CD4-positive, alpha-beta memory T cell (primary cell): ENCODE results near the gene LPAR3. TPM values are rescaled to one million over a fixed set of nuclear protein-coding genes. Genes with fewer than 3 reads are reported as not detected.

Experiments
- CTCF ChIA-PET: fragments of 350-600 bp; sonication (Branson Sonifier 250); formaldehyde crosslinking; loops from one replicate; lab custom pipeline; 2021; ENCODE audit warnings: inconsistent platforms; ENCODE audit not compliant: partially characterized antibody; lab: Charles Lee
- POLR2A ChIA-PET: fragments of 350-600 bp; sonication (Branson Sonifier 250); formaldehyde crosslinking; loops from one replicate; lab custom pipeline; 2021; ENCODE audit not compliant: partially characterized antibody; lab: Charles Lee
- DNase-seq, 5 donors: peaks; one replicate each; pipeline versions ENCODE4 v3.0.0 to v3.0.0-alpha.2; 2020 to 2022; ENCODE audit warnings: mixed read lengths in 1 of 5
- H3K27ac ChIP-seq: one replicate; pipeline ENCODE4 v1.7.0; 2013; ENCODE audit warnings: low read depth, low read length
- H3K27me3 ChIP-seq: 2 replicates; pipeline ENCODE4 v1.7.0; 2013; ENCODE audit warnings: mild to moderate bottlenecking, low read length, moderate library complexity; ENCODE audit not compliant: insufficient read depth
- H3K36me3 ChIP-seq: 2 replicates; pipeline ENCODE4 v1.7.0; 2013; ENCODE audit warnings: mild to moderate bottlenecking, low read length, moderate library complexity; ENCODE audit not compliant: insufficient read depth
- H3K4me1 ChIP-seq: 2 replicates; pipeline ENCODE4 v1.7.0; 2013; ENCODE audit warnings: mild to moderate bottlenecking, low read length, moderate library complexity; ENCODE audit not compliant: insufficient read depth
- H3K4me3 ChIP-seq, 2 donors: one replicate each; pipeline ENCODE4 v1.7.0; 2013; ENCODE audit warnings: low read length in 2 of 2, mild to moderate bottlenecking in 1 of 2
- H3K9me3 ChIP-seq, 2 donors: one replicate each; pipeline ENCODE4 v1.7.0; 2013; ENCODE audit warnings: low read length in 2 of 2, control low read depth in 1 of 2; ENCODE audit not compliant: control insufficient read depth in 1 of 2
- H3K27ac Mint-ChIP-seq, 7 donors: one replicate each; pipeline ENCODE4 v1.8.0; 2020 to 2021; ENCODE audit warnings: mixed read lengths in 7 of 7, mild to moderate bottlenecking in 6 of 7, inconsistent platforms in 3 of 7, moderate library complexity in 3 of 7
- H3K27me3 Mint-ChIP-seq, 2 donors: one replicate each; pipeline ENCODE4 v1.8.0; 2020 to 2021; ENCODE audit warnings: mixed read lengths in 2 of 2
- H3K36me3 Mint-ChIP-seq, 2 donors: one replicate each; pipeline ENCODE4 v1.8.0; 2020 to 2021; ENCODE audit warnings: mixed read lengths in 2 of 2, inconsistent platforms in 1 of 2, mild to moderate bottlenecking in 1 of 2
- H3K4me1 Mint-ChIP-seq, 4 donors: one replicate each; pipeline ENCODE4 v1.8.0; 2020 to 2021; ENCODE audit warnings: mixed read lengths in 4 of 4, mild to moderate bottlenecking in 1 of 4
- H3K4me3 Mint-ChIP-seq, 8 donors: one replicate each; pipeline ENCODE4 v1.8.0; 2020 to 2021; ENCODE audit warnings: mixed read lengths in 8 of 8, mild to moderate bottlenecking in 7 of 8, moderate library complexity in 6 of 8, inconsistent platforms in 3 of 8
- H3K9me3 Mint-ChIP-seq, 8 donors: one replicate each; pipeline ENCODE4 v1.8.0; 2020 to 2021; ENCODE audit warnings: mixed read lengths in 8 of 8, mild to moderate bottlenecking in 5 of 8, inconsistent platforms in 3 of 8, moderate library complexity in 1 of 8
- intact Hi-C: fragments of 100-400 bp; cut with micrococcal nuclease; formaldehyde crosslinking; loops from one replicate; pipeline ENCODE4 v1.15.1; 2023
- polyA plus RNA-seq, 2 donors: library from polyadenylated mRNA; unstranded; fragments of 300-500 nt; fragmentation: Illumina TruSeq; gene quantifications; one replicate each; pipeline ENCODE4 v1.2.3, GENCODE V29; 2021
- total RNA-seq, 2 experiments: library from RNA; stranded (reverse); gene quantifications; one replicate each; pipeline ENCODE4 v1.2.3, GENCODE V29; 2021

The LPAR3 gene
- total and polyA plus RNA-seq, 4 experiments from 2014 or later, result 2.4 to 4.1 (median 3.1) TPM

GRCh38 chr1:84851839-84852238 is 41.2 kb downstream of the LPAR3 start:
- intact Hi-C loops, result loop anchor here (5.0 kb wide), 1 partner anchor 1545 kb away; the partner anchor contains the start of gene ODF2L

GRCh38 chr1:84849357-84849975 is 43.5 kb downstream of the LPAR3 start:
- Mint-ChIP-seq H3K27ac (peak overlapping the region in 4 of 7 donors; percentile 4 to 91 (median 34)), H3K4me1 (peaks cover 23 to 32% (median 29%) of the 10 kb centered on the region in 4 donors), H3K36me3 (no peaks in the 10 kb centered on the region), H3K9me3 (peaks cover 0 to 5% (median 0%) of the 10 kb centered on the region in 8 donors), H3K4me3 (no peak overlapping the region), H3K27me3 (no peaks in the 10 kb centered on the region)
- ChIA-PET CTCF (interaction anchor here (0.7 to 1.3 kb wide), 2 partner anchors 16 to 67 kb away, joined by 3 read pairs; no protein-coding TSS in a partner anchor), POLR2A (no interaction called here)
- intact Hi-C loops, result no loop called here
- H3K4me1 ChIP-seq, result peaks cover 23% of the 10 kb centered on the region
- no peak for DNase-seq
- H3K36me3 ChIP-seq, result no peaks in the 10 kb centered on the region
- H3K27me3 ChIP-seq, result no peaks in the 10 kb centered on the region
- H3K4me3 ChIP-seq, result no peak overlapping the region
- no peaks in the 10 kb centered on the region for H3K9me3 ChIP-seq
- no peak overlapping the region for H3K27ac ChIP-seq

More at GRCh38 chr1:84851839-84852238, 41.2 kb downstream of the LPAR3 start:
- Histone ChIP-seq H3K27ac (no peak overlapping the region), H3K27me3 (no peaks in the 10 kb centered on the region), H3K4me1 (peaks cover 29% of the 10 kb centered on the region), H3K36me3 (no peaks in the 10 kb centered on the region), H3K4me3 (no peak overlapping the region), H3K9me3 (no peaks in the 10 kb centered on the region)
- Mint-ChIP-seq H3K36me3 (no peaks in the 10 kb centered on the region), H3K27ac (peak overlapping the region in 4 of 7 donors; percentile 33 to 59 (median 38)), H3K4me1 (peaks cover 32 to 48% (median 41%) of the 10 kb centered on the region in 4 donors), H3K9me3 (peaks cover 0 to 5% (median 0%) of the 10 kb centered on the region in 8 donors), H3K27me3 (no peaks in the 10 kb centered on the region), H3K4me3 (peak overlapping the region in 1 of 8 donors; percentile 27)
- DNase-seq, result no peak
- ChIA-PET CTCF (interaction anchor here (1.5 kb wide), 1 partner anchor 70 kb away, joined by 6 read pairs; no protein-coding TSS in a partner anchor), POLR2A (no interaction called here)

GRCh38 chr1:84847253-84848250 is 45.5 kb downstream of the LPAR3 start:
- Mint-ChIP-seq H3K36me3 (no peaks in the 10 kb centered on the region), H3K9me3 (peaks cover 0 to 2% (median 0%) of the 10 kb centered on the region in 8 donors), H3K4me1 (peaks cover 10 to 17% (median 16%) of the 10 kb centered on the region in 4 donors), H3K27ac (peak overlapping the region in 5 of 7 donors; percentile 69 to 85 (median 78)), H3K27me3 (no peaks in the 10 kb centered on the region), H3K4me3 (peak overlapping the region in 6 of 8 donors; percentile 17 to 46 (median 26))
- peak in 4 of 5 donors; percentile 10 to 53 (median 32) for DNase-seq
- ChIA-PET CTCF (interaction anchor here (1.3 to 2.2 kb wide), 2 partner anchors 18 to 65 kb away, joined by 3 to 6 read pairs; no protein-coding TSS in a partner anchor), POLR2A (no interaction called here)
- no peaks in the 10 kb centered on the region for H3K9me3 ChIP-seq
- no peak overlapping the region for H3K27ac ChIP-seq
- intact Hi-C loops, result no loop called here
- H3K27me3 ChIP-seq, result no peaks in the 10 kb centered on the region
- peaks cover 12% of the 10 kb centered on the region for H3K4me1 ChIP-seq
- no peak overlapping the region for H3K4me3 ChIP-seq
- H3K36me3 ChIP-seq, result no peaks in the 10 kb centered on the region

- no peaks in the 10 kb centered on the region for H3K9me3 ChIP-seq
- no peaks in the 10 kb centered on the region for H3K36me3 ChIP-seq
- Mint-ChIP-seq H3K4me1 (peaks cover 9 to 16% (median 14%) of the 10 kb centered on the region in 4 donors), H3K27me3 (no peaks in the 10 kb centered on the region), H3K27ac (peak overlapping the region in 1 of 7 donors; percentile 29), H3K4me3 (no peak overlapping the region), H3K9me3 (peaks cover 0 to 2% (median 0%) of the 10 kb centered on the region in 8 donors), H3K36me3 (no peaks in the 10 kb centered on the region)
- H3K4me3 ChIP-seq, result no peak overlapping the region
- intact Hi-C loops, result no loop called here
- POLR2A ChIA-PET, result no interaction called here
- no peak for DNase-seq
- H3K4me1 ChIP-seq, result peaks cover 12% of the 10 kb centered on the region
- no peaks in the 10 kb centered on the region for H3K27me3 ChIP-seq
- no peak overlapping the region for H3K27ac ChIP-seq
- CTCF ChIA-PET, result interaction anchor here (2.2 kb wide), 1 partner anchor 64 kb away, joined by 6 read pairs; no protein-coding TSS in a partner anchor
Measured at GRCh38 chr1:84846387-84846786, 46.6 kb downstream of the LPAR3 start.

- no peak overlapping the region for H3K27ac ChIP-seq
- ChIA-PET POLR2A (no interaction called here), CTCF (interaction anchor here (1.7 kb wide), 1 partner anchor 90 kb away, joined by 4 read pairs; no protein-coding TSS in a partner anchor)
- Mint-ChIP-seq H3K36me3 (no peaks in the 10 kb centered on the region), H3K27ac (no peak overlapping the region), H3K4me3 (no peak overlapping the region), H3K4me1 (peaks cover 9 to 16% (median 14%) of the 10 kb centered on the region in 4 donors), H3K27me3 (no peaks in the 10 kb centered on the region), H3K9me3 (peaks cover 0 to 2% (median 0%) of the 10 kb centered on the region in 8 donors)
- no peak for DNase-seq
- H3K4me3 ChIP-seq, result no peak overlapping the region
- no peaks in the 10 kb centered on the region for H3K9me3 ChIP-seq
- no peaks in the 10 kb centered on the region for H3K27me3 ChIP-seq
- intact Hi-C loops, result no loop called here
- H3K36me3 ChIP-seq, result no peaks in the 10 kb centered on the region
- peaks cover 12% of the 10 kb centered on the region for H3K4me1 ChIP-seq
Measured at GRCh38 chr1:84845357-84845756, 47.6 kb downstream of the LPAR3 start.

GRCh38 chr1:84844094-84844493 is 48.9 kb downstream of the LPAR3 start:
- ChIA-PET CTCF (interaction anchor here (0.7 to 1.7 kb wide), 3 partner anchors 18 to 91 kb away, joined by 3 to 5 read pairs (median 4); no protein-coding TSS in a partner anchor), POLR2A (no interaction called here)
- H3K4me1 Mint-ChIP-seq, result peaks cover 9 to 16% (median 14%) of the 10 kb centered on the region in 4 donors
- no peak overlapping the region for H3K27ac Mint-ChIP-seq
- H3K9me3 Mint-ChIP-seq, result peaks cover 0 to 2% (median 0%) of the 10 kb centered on the region in 8 donors
- no peaks in the 10 kb centered on the region for H3K36me3 ChIP-seq
- H3K4me3 ChIP-seq, result no peak overlapping the region
- H3K4me3 Mint-ChIP-seq, result no peak overlapping the region
- H3K4me1 ChIP-seq, result peaks cover 12% of the 10 kb centered on the region
- no peaks in the 10 kb centered on the region for H3K27me3 Mint-ChIP-seq
- H3K27ac ChIP-seq, result no peak overlapping the region
- H3K9me3 ChIP-seq, result no peaks in the 10 kb centered on the region
- no peaks in the 10 kb centered on the region for H3K27me3 ChIP-seq
- intact Hi-C loops, result no loop called here
- H3K36me3 Mint-ChIP-seq, result no peaks in the 10 kb centered on the region
- no peak for DNase-seq
